Measurements from ENCODE around the gene TIAL1.
A peak's percentile ranks its signal among the peaks of the same experiment; 100 is the strongest.
"Not testable (repeated sequence)": the region's sequence is repeated elsewhere in the genome, so short reads cannot be mapped to it uniquely, and the experiment has no call there.

Gene TIAL1

DNA sequence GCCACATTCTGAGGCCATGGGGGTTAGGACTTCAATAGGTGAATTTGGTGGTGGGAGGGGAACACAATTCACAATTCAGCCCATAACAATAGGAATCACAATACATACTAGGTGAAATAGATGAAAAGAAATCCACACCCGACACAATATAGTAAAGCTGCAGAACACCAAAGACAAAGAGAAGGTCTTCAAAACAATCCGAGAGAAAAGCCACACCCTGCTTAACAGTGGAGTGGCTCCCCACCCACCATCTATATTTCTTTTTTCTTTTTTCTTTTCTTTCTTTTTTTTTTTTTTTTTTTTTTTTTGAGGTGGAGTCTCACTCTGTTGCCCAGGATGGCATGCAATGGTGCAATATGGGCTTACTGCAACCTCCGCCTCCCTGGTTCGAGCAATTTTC, 14.7 kb upstream of the TIAL1 start:
- DNase-seq = no peak

DNA sequence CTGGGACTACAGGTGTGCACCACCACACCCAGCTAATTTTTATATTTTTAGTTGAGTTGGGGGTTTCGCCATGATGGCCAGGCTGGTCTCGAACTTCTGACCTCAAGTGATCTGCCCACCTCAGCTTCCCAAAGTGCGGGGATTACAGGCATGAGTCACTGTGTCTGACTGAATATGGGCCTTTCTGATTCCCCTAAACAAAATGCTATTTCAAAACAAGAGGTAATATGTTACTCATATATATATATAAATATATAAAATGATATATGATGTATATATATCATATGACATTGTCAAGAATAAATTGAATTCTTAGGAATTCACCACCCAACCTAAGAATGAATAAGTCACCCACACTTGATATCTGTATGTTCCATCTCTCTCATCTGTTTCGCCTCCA, 12.8 kb upstream of the TIAL1 start:
- DNase-seq = no peak

DNA sequence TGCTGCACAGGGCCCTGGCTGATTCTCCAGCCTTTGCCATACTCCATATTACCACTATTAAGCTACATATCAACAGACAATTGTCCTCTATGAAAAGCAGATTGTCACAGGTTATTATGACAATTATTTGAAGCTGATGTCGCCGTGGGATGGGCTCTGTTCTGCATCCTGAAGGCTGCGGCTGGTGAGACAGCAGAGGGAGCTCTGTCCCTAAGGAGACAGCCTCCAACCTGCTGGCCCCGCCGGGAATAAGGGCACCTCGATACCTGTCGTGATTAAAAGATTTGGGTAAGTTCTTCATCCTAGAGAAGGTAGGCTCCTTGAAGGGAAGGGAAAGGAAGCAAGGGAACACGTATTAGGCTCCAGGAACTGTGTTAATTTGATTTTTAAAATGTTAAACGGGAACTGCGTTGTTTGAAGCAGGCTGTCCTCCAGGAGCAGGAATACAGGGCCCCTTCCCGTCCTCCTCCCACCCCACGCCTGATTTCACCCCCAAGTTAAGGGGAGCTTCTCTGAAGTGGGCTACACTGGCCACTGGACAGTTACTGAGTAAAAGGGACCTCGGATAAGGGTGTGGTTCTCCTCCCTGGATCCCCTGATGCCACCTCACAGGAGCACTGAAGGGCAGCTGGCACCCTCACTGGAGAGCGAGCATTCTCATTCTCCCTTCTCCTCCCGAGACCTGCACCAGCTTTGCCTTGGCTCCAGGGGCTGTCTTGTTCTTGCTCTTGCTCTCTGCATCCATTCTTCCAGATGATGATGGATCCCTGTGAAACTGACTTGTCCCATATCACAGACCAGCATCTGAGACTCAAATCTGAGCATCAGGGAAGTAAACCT, 11.8 kb upstream of the TIAL1 start:
- no peak for DNase-seq

DNA sequence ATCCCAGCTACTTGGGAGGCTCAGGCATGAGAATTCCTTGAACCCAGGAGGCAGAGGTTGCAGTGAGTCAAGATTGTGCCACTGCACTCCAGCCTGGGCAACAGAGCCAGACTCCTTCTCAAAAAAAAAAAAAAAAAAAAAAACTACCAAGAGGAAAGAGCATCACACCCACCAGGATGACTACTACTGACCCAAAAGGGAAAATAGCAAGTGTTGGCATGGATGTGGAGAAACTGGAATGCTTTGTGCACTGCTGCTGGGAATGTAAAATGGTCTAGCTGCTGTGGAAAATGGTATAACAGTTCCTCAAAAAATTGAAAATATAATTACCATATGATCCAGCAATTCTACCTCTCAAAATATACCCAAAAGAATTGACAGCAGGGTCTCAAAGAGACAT, 7.7 kb upstream of the TIAL1 start:
- DNase-seq = no peak

DNA sequence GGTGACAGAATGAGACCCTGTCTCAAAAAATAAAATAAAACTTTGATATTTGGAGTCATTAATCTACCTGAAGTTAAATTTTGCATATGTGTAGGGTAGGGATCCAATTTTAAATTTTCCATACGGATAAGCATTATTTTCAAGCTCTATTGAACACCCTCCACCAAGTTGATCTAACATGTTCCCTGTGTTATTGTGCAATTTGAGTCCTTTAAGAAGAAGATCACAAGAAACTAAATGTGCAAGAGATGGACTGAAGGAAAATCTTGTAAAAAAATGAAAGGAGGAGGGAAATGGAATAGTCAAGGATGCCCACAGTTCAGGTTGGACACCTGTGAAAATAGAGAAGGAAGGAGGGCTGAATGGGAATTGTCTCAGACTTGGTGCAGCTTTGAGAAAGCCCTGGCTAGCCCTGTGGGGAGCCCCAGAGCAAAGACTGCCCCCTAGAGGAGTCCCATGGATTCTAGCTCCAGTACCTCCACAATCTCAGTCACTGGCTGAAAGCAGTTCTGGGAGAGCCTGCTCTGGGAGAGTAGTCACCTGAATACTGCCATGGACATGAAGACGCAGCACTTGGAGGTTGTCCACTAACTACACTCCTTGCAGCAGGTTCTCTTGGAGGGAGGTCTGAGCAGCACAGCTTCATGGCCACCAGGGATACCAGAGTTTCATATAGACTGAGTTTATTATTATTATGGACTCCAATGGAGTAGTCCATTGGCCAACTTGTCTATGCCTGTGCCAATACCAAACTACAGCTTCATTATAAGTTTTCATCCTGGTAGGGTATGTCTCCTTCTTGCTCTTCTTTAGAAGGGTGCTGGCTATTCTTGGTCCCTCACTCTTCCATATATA, 5.7 kb upstream of the TIAL1 start:
- DNase-seq = peak; percentile 52

DNA sequence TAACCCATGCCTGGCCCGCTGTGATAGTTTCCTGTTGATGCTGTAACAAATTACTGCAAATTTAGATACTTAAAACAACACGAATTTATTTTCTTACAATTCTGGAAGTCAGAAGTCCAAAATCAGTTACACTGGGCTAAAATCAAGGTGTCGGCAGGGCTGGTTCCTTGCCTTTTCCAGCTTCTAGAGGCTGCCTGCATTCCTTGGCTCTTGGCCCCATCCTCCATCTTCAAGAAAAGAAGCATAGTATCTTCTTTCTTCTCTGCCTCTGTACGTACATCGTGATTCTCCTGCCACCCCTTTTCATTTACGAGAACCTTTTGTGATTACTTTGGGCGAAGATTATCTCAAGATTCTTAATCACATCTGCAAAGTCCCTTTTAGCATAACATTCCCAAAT, 1.6 kb upstream of the TIAL1 start:
- no peak for DNase-seq

DNA sequence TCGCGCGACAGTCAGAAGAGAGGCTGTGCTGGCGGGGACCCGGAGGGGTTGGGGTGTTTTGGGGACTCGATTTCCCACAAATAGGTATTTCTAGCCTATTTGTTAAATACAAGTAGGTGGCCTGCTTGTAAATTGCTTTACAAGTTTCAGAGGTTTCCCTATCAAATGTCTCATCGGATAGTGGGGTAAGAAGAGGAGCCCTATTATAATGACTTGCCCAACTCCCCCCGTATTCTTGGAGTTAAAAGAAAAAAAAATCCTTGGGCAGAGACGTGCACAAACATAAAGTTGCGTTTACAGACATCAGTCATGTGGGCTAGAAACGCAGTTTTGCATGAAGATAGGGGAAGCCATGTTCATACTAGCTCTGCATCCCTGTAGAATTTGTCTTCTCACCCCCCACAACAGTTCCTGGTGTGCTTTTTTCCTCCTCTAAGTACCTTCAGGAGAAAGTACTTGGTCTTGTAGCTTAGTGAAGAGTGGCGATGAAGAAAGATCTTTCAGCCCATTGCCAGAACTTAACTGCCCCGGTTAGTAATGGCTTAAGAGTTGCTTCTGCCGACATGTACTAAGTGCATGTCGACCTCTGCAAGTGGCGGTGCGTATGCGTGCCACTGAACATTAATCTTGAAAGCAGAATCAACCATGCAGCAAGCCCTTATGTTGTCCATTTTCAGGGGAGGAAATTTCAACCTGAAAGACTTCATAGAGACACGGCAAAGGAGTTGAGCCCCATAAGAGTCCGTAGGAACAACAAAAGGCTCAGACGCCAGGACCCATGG, 832 bp upstream of the TIAL1 start:
- DNase-seq = no peak

DNA sequence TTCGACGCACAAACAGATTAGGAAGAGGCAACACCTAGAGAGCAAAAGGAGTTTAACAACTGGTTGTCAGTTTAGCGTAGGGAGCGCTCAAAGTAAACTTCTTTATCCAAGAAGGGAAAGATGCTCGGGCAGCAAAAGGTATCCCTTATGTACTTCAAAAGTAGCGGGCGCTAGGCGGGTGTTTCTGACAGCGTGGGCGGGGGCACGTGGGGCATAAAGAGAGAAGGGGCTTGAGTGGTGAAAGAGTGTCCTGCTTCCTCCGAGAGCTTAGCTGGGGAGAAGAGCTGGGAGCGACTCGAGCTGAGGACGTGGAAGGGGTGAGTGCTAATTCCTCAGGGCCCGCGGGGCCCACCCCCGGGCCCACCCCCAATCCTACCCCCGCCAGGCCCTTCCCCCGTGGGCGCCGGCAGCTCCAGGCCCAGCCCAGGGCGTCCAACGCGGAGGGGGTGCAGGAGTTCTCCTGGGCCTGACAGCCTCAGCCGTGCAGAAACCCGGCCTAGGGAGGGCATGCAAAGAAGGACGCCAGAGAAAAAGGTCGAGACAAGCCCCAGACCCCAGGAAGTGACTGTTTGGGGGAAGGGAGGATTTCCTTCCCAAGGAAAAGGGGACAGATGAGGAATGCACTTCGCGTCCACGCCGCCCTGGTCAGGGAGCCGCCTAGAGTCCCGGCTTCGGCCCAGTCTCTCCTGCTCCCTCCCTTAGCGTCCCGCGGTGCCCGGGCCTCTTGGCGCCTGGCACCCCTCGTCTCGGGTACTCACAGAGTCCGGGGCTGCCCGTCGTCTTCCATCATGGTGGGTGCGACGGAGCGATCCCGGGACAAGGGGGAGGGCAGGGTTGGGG, 868 bp downstream of the TIAL1 start:
- peak; percentile 52 for DNase-seq

DNA sequence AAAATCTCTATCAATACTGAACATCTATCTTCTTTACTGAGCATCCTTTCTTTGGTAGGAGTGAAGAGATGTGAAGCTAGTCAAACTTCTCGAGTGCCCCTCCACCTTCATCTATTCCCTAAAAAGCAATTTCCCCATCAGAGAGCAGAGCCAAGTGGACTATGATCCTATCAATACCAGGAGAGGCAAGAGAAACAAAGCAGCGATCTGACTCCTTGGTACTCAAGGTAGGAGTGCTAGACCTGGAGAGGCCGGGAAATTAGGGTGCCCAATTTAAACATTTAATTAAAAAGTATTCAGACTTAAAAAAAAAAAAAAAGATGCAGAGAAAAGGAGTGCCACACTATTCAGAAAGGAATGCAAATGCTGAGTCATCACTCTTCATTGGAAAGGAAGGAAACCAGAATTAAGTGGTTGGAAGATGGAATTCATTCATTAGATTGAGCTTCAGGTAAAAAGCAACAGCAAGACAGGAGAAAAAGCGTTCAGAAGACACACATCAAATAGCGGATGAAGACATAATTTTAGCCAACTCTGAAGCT, 1.6 kb downstream of the TIAL1 start:
- no peak for DNase-seq

DNA sequence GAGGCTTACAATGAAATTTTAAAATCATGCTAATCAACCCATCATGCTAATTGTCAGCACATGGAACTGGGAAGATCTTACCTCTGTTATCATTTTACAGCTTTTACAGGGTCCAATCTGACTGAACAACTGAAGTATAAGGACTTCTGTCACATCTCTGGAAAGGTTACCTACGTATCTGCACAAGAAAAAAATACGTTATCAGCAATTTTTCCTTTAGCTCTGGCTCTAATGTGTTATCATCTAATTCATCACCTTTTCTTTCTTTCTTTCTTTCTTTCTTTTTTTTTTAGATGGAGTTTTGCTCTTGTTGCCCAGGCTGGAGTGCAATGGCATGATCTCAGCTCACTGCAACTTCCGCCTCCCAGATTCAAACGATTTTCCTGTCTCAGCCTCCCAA, 8.7 kb downstream of the TIAL1 start:
- DNase-seq = no peak

DNA sequence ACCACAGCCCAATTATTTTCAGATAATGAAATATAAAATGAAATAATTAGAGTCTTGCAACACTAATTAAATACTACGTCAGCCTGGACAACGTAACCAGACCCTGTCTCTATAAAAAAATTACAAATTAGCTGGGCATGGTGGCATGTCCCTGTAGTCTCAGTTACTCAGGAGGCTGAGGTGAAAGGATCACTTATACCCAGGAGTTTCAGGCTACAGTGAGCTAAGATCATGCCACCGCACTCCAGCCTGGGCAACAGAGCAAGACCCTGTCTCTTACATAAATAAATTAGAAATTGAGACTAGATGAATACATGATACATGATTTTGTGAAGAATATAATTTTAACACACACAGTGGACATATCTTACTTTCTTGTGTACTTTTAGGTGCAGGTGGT, 18.4 kb downstream of the TIAL1 start:
- no peak for DNase-seq

DNA sequence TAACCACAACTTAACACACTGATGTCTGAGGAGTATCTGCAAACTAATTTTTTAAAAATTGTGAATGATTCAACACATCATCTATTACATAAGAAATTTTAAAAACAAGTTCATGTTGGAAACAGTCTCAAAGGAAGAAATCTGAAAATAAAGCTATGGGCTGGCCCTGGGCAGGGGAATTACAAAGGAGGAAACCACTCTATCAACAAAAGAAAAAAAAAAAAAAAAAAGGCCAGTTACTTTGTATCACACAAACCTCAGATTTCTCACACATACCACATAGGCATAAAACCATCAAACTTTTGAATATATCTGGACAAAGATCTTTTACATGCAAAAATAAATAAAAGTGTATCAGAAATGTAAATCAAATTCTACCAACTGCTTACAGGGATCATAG, 20.8 kb downstream of the TIAL1 start:
- DNase-seq = no peak

DNA sequence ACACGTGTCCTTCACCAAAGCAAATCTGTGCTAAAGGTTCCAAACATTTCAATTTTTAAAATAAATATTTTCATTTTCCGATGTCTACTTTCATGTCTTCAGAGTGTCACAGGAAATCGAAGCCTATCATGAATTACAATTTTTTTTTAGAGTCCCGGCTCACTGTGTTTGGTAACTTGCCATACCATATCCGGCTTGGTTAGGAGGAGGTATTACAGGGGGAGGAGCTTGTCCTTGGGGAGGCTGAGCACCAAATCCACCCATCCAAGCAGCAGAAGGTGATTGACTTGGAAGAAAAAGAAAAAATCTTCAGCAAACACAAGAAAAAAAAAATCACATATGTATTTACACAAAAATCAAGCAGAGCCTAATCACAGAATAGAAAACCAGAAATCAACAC, 21.3 kb downstream of the TIAL1 start:
- peak; percentile 26 for DNase-seq

DNA sequence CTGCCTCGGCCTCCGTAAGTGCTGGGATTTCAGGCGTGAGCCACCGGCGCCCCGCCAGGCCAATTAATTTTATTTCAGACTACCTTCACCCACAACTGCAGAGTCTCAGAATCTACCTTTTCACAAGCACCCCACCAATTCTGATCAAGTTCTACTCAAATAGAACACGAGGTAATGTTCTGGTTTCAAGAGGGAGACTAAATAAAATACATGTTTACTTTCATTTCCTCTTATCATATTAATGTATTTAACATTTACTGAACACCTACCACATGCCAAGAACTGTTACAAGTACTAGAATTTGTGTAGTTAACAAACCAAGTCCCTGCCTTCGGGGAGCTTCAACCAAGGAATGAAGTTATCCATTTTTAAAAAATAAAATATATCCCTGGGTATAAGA, 28.8 kb downstream of the TIAL1 start:
- DNase-seq = no peak

DNA sequence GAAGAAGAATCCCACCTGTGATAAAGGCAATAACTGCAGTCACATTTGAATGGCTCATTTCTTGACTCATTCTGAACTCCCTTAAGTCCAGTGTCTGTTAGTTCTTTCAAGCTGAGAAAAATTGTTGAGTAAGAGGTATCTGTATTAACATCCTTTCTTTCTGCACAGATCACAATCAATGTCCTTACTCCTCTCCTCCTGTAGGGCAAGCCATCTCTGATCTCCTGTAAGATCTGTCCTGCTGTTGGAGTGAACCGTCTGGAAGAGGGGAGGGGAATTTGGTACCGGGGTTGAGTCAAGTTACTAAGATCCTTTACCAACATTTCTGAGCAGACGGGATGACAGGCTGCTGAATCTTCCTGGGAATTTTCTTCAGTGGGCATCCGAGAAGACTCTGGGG, 34.7 kb downstream of the TIAL1 start:
- DNase-seq = no peak

DNA sequence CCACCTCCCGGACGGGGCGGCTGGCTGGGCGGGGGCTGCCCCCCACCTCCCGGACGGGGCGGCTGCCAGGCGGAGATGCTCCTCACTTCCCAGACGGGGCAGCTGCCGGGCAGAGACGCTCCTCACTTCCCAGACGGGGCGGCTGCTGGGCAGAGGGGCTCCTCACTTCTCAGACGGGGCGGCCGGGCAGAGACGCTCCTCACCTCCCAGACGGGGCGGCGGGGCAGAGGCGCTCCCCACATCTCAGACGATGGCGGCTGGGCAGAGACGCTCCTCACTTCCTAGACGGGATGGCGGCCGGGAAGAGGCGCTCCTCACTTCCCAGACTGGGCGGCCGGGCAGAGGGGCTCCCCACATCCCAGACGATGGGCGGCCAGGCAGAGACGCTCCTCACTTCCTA, 37.3 kb downstream of the TIAL1 start:
- DNase-seq = not testable (repeated sequence)

DNA sequence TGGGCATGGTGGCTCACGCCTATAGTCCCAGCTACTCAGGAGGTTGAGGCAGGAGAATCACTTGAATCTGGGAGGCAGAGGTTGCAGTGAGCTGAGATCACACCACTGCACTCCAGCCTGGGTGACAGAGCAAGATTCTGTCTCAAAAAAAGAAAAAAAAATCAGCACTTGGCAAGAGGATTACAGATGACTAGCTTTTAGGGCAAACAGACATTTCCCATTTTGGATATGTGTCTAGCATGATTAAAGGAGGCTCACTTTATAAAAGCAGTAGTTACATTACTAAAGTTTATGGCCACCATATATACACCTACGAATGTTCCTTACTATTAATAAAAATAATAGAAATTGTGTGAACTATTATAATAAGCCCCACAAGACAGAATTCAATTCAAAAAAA, 40.7 kb downstream of the TIAL1 start:
- not testable (repeated sequence) for DNase-seq

DNA sequence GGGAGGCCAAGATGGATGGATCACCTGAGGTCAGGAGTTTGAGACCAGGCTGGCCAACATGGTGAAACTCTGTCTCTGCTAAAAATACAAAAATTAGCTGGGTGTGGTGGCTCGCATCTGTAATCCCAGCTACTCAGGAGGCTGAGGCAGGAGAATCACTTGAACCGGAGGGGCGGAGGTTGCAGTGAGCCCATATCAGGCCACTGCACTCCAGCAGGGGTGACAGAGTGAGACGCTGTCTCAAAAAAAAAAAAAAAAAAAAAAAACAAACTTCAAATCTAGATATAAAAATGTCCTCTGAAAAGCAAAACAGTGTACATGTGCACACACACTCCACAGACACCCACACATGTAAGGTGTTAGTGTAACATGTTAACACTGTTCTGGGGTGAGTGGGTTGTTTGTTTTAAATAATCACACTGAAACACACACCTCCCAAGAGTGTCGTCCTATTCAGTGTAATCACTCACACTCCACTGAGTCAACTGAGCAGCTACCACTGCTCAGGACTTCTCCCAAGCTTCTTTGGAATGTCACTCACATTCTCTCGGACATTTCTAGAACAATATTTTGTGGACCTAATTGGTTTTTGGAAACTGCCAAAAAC, 41.5 kb downstream of the TIAL1 start:
- DNase-seq = no peak

DNA sequence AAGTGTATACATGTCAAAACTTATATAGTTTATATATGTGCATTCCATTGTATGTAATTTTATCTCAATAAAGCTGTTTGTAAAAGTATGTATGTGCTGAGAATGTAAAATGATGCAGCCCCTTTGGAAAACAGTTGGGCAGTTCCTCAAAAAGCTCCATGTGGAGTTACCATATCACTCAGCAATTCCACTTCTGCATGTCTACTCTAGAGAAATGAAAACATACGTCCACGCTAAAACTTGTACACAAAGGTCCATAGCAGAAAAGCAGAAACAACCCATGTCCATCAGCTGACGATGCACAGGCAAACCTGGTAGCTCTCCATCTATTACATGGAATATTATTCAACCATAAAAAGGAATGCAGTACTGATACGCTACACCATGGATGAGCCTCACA, 45.9 kb downstream of the TIAL1 start:
- DNase-seq = no peak

DNA sequence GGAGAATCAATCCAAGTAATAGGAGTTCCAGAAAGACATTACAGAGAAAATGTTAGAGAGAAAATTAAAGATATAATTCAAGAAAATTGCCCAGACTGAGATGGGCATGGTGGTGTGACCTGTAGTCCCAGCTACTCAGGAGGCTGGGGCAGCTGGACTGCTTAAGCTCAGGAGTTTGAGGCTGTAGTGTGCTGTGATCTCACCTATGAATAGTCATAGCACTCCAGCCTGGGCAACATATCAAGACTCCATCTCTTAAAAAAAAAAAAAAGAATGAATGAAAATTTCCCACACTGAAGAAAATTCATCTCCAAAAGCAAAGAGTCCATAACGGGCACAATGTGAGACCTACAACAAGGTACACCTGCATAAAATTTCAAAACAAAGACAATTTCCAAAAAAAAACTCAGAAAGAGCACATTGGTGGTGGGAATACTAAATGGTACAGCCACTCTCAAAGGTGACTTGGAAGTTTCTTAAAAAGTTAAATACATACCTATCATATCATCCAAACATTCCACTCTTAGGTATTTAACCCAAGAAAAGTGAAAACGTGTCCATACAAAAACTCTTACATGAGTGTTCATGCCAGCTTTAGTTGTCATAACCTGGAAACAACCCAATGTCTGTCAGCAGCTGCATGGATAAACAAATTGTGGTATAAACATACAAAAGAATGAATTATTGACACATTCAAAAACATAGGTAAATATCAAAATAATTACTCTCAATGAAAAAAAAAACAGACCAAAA, 47.3 kb downstream of the TIAL1 start:
- DNase-seq = no peak

DNA sequence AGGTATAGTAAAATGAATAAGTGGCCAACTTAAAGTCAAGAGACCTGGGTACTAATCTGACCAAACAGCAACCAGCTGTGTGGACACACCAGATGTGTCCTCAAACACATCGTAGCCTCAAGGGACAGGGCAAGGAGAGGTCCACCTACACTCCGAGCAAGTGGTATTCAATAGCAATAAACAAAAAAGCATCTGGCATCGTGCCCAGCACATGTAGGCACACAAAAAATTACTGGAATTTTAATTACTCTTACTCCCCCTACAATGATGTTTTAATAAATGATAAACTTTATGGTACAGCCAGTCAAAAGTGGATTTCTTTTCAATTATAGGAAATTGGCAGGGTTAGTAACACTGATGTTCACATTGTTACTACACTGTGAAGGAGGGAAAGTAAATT, 50.8 kb downstream of the TIAL1 start:
- DNase-seq = no peak

Measured in activated CD4-positive, alpha-beta T cell treated with anti-CD3 and anti-CD28 coated beads, Interleukin-2, amount 50 U/mL, for 16 hours (primary cell).